ENCODE measurements around the gene TNFSF15.

Gene TNFSF15

DNA sequence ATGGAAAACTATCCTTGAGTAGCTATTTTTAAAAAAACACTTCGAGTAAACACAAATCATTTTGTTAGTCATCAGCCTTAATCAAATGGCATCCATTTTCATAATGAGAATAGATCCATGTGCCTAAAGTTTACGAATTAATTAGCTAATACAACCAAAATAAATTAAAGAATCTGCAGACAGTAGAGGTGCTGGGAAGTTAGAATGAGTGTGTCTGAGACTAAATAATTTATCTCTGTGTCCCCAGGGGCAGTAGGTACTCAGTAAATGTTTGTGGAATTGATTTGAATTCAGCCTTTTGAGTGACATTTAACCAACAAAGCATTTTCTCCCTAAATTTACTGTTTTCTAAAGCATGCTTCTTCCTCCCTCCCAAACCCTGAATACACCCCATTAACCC is 18.6 kb downstream of the TNFSF15 start:
- DNase-seq: no peak

DNA sequence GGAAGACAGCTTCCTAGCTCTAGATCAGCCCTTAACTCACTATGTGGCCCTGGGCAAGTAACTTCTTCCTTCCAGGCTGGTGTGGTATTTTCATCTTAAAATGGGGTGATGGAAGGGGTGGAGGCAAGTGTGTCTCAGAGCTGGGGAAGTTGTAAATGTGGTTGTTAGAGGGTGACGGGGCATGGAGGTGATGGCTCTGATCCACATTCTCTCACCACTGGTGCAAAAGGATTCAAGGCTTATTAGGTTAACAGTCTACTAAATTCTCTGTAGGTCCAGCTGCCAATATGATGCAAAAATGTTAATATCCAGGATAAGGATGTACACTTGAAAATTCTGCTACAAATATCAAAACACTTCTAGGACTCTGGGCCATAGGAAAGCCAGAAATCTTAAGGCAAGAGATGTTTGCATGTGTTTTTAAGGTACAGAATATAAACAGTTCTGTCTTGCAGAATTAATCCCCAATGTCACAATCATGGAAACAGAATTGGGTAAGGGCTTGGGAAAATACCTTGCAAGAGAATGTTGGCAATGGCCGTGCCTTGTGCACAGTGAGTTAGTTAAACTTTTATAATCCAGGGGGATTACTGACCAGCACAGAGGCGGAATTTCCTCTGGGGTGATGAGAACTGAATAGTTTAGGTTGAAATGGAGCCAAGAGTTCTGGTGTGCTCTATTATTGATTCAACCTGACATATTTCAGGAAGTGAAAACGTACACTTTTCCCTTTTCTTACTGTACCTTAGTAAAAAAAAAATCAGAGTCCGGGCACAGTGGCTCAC is 19.8 kb downstream of the TNFSF15 start:
- DNase-seq: no peak

DNA sequence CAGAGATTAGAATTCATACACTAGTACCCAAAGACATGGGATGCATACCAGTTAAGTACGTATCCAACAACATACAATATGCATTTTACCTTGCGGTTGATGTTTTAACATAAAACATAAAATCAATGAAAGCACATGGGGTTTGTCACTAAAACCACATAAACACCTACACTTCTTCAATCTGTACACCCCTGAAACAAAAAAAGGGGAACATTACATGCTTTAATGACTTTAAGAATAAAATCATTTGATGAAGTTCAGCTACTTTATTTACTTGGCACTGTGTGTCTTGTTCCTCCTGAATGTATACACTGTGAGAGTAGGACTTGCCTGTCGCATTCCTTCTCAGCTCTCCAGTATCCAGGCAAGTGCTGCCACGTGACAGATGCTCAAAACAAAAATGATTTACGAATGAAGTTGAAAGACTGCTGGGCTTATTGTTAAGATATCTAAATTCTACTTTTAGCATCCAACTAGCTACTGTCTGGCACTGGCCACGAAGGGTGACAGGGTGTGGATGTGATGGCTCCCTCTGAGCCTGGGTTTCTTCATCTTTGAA is 21.0 kb downstream of the TNFSF15 start:
- no peak for DNase-seq

DNA sequence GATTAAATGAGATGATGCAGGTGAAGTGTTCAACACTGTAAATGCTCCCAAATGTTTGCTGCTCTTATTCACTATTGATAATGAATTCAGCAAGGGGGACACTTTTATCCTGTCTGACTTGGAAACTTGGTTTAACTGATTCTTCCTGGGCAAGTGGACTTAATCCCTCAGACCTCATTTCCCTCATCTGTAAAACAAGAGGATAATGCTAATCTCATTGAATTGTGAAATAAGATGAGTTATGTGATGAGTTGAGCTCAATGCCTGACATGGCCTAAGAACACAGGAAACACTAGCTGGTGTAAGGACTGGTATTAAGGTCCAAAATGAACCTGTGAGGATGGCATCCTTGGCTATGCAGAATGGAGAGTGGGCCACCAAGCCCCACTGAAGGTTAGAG is 23.3 kb downstream of the TNFSF15 start:
- DNase-seq: no peak

DNA sequence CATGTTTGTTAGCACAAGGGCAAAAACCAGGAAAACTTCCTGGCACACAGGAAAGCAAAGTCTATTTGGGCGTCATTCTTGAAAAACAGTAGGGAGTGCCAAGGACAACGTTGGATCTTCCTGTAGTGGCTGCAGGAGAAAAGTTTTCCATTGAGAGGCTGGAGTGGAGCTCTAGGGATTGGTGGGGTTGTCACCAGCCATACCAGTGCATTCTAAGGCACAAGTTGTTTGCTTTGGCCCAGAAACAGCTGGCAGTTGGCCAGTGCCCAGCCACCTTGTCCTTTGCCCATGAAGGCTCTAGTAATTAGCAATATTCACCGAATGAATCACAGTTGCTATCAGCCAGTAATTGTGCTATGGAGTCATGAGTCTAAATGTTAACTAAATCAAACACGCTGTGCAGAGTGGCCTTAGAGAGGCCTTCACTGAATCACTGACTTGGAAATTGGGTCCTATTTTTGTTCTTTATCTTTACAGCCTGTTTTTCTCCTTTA is 26.4 kb downstream of the TNFSF15 start:
- peak; percentile 63 for DNase-seq

DNA sequence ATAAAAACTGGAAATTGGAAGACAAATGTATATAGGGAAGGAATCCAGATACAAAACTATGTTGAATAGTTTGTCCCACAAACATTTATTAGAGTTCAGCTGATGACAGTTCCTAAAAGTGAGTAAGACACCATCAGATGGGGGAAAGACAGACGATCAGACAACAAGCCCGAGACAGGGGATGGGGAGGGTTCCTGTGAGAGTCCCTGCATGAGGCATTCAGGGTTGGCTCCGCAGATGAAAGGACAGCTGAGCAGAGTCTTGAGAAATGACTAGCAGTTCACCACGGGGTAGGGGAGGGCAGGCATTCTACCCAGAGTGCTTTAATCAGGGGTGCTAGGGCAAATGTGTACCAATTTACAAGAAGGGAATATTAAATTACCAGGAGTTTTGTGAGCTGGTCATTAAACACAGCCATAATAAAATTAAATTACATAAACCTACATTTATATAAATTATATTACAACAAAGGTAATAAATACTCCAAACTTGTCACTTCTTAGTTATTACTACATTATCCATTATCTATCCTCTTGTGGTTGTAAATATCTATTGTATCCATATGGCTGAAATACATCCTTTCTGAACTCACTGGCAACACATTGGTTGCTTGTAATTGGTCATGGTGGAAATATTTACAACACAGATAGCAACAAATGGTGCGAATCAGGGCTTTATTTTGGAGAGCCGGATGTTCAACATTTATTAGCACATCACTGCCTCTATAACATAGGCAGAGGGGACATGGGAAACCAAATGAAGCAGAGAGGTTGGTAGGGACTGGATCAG is 27.8 kb downstream of the TNFSF15 start:
- DNase-seq: no peak

DNA sequence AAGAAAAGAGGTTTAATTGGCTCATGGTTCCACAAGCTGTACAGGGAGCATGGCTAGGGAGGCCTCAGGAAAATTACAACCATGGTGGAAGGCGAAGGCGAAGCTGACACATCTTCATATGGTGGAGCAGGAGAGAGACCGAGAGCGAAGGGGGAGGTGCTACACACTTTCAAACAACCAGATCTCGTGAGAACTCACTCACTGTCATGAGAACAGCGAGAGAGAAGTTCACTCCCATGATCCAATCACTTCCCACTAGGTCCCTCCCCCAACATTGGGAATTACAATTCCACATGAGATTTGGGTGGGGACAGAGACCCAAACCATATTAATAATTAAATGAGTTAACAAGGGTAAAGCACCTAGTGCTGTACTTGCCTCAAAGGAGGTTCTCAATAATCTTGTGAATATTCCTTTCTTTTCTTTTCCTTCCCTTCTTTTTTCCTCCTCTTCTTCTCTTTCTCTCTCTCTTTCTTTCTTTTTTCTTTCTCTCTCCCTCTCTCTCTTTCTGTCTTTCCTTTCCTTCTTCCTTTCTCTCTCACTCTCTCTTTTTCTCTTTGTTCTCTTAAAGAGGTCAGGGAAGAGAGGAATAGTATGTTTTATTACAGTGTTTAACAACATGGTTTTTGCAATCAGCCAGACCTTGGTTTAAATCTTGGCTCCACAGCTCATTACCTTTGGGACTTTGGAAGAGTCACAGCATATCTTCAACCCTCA is 29.0 kb downstream of the TNFSF15 start:
- DNase-seq: no peak

DNA sequence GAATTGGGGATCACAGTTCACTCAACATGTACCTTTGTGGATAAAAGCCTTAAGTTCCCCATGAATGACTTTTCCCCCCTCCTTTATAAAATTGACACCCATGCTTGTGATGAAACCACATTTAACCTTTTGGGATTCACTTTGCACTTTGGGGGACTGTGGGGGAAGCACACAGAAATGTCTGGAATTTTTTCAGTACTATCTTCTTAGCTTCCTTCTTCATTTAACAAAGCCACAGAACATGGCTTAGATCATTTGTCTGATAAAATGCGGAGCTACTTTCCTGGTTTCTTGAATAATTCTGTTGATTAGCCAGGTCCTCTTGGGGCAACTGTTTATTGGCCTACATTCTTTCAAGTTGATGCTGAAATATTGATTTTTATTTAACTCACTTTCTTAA is 29.9 kb downstream of the TNFSF15 start:
- DNase-seq: no peak

DNA sequence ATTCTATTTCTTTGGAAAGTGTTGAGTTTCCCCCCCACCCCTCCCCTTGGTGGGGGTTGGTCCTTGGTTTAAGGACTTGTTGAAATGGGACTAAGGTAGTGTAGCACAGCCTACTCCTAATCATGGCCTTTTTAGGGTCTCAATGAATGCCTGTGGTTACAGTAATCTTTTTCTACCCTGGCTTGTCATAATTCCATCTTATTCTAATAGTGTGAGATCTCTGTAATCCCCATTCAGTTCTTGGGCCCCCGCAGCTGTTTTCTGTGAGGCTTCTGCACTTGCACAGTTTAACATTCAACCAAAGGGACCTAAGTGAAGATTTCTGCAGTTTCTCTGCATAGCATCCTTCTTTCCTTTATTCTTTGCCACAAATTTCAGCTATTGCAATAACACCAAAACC is 30.7 kb downstream of the TNFSF15 start:
- no peak for DNase-seq

DNA sequence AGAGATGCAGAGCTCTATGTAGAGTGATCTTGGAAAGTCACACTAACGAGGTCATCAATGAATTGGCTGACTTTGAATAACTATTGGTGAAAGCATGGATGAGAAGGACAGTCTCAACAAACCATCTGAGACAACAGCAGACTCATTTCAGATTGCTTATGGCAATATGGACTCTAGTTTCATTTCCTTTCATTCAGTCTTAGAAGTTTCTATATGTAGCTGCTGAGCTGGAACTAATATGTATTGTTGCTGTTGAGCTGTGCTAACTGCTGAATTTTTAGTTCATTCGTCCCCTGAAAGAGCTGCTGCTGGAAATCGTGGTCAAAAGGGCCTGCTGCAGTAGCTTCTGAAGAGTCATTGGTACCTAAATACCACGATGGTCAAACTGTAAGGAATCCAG is 31.3 kb downstream of the TNFSF15 start:
- no peak for DNase-seq

DNA sequence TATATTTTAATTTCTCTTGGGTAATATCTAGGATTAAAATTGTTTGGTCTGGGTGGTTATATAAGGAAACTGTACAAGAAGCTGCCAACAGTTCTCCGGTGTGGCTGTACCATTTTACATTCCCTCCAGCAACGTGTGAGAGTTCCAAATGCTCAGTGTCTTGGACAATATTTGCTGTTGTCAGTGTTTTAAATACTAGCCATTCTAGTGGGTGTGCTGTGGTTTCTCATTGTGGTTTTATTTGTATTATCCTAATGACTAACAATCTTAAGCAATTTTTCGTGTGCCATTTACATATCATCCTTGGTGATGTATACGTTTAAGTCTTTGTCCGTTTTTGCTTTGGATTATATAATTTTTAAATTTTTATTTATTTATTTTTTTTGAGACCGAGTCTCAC is 34.0 kb downstream of the TNFSF15 start:
- DNase-seq: no peak

DNA sequence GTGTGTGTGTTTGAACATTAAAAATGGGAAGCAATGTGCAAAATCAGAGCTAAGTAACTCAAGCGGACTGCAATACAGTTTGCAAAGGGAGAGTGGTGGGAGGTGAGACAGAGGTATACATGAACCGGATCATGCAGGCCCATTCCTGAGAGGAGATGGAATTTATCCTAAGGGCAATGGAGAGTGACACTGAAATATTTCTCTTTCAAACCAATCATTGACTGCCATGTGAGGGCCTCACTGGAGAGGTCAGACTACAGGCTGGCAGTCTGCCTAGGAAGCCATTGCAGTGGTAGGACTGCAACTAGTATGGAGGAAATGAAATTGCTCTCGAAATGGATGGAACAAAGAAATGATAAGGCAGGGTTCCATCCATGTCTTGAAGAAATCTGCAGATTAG is 34.8 kb downstream of the TNFSF15 start:
- no peak for DNase-seq

DNA sequence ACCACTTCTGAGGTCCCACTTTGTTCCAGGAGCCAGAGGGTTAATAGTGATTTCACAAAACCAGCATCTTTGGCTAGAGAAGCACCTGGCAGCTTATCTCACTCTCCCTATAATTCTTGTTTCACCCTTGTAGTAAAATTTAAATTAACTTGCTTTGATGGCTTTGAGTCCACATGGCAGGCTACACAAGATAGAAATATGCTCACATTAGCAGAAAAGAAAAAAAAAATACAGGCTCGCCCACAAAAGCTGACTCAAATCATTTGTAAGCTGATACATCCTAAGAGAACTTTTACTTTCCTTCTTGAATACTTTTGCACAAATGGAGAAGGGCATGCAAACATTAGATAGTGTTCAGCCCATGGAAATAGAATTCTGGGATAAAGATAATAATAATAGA is 36.2 kb downstream of the TNFSF15 start:
- no peak for DNase-seq

DNA sequence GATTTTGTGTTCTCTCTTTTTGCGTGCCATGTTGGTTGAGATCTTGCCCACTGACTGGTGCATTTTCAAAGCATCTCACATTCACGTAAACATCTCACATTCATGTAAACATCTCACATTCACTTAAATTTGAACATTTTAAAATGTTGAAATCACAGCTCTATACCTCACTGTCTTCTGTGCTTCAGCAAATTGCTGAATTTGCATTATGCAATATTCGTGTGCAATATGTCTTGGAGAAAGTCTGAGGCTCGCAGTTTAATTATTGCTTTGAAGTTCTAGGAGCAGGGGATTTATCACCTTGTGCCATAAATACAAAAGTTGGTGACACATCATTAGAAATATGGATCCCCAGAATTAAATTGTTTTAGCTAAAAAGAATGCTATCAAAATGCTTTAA is 42.6 kb downstream of the TNFSF15 start:
- DNase-seq: no peak

DNA sequence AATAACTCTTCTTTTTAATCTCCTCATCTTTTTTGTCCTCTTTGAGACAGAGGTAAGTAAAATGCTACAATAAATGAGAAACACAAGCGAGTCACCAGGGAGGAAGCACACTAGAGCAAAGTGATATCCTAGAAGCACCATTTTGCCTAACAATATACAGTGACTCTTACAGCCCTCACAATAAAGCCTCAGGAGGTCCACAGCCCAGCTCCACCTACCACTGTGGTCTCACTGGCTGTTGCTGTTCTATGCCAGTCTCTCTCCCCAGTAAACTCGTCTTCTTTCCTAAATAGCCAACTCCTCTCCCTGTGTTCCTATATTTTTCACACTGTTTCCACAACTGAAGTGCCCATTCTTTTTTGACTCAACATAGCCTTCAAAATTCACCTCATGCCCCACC is 44.3 kb downstream of the TNFSF15 start:
- DNase-seq: no peak

DNA sequence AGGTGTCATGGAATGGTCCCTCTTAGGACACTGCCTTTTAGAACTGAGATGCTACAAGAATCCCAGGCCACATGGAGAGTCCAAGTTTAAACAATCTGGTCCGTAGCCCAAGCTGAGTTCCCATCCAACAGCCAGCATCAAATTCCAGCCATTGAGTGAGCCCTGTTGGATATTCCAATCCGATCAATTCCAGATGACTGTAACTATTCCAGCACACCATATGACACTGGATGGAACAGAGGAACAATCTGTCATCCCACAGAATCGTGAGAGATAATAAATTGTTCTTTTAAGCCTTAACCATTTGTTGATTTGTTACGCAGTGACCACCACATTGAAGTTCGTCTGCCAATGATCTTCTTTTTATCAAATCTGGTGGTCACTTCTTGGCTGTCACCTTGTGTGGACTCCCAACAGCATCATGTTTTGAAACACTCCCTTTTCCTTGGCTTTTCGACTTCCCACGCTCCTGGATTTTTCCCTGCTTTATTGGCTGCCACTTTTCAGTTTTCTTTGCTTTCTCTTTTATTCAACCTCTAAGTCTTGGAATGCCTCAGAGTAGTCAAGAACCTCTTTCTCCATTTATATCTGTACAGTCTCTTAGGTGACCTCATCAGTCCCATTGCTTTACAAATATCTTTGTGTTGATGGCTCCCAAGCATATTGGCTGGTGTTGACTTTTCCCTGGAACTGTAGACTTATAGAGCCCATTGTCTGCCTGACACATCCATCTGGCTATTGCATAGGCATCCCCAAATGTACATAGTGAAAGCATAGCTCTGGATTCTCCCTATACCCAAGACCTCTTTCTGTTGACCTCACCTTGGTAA is 46.1 kb downstream of the TNFSF15 start:
- no peak for DNase-seq

DNA sequence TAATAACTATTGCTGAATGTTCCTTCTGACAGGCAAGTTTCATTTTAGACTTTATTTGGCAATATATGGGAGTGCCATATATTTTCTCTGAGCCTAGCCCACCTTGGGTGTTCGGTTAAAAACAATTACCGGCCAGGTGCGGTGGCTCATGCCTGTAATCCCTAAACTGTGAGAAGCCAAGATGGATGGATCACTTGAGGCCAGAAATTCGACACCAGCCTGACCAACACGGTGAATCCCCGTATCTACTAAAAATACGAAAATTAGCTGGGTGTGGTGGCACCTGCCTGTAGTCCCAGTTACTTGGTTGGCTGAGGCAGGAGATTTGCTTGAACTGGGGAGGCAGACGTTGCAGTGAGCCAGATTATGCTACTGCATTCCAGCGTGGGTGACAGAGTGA is 47.9 kb downstream of the TNFSF15 start:
- no peak for DNase-seq

DNA sequence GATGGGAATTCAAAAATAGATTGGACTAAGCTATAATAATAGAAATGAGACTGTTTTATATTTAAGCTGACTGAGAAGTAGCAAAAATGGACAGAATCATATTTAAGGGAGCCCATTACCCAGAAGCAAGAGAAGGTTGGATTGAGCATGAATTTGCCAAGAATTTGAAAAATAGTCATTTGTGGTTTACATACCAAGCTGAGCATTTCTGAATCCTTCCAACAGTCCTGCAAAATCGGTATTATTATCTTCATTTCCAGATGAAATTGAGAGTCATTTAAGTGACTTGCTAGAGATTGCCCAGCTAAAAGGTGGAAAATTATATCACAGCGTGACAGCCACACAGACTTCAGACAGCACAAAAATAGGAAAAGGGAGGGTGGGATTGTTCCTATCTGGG is 48.4 kb downstream of the TNFSF15 start:
- no peak for DNase-seq

DNA sequence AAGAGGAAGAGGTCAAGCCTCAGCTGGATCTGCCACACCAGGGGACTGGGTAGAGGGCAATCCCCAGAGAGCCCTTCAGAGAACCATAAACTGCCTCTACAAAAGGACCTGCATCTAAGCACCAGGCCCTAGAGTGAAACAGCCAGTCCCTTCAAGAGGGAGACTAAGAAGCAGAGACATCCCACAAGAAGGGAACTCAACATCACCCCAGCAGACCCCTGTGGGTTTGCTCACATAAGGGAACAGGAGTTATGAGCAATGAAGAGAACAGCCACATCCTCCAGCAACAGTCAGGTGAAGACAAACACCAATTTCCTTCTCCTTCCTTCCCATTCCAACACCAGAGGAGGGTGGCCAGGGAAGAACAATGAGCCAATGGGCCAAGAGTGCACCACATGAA is 48.9 kb downstream of the TNFSF15 start:
- no peak for DNase-seq

DNA sequence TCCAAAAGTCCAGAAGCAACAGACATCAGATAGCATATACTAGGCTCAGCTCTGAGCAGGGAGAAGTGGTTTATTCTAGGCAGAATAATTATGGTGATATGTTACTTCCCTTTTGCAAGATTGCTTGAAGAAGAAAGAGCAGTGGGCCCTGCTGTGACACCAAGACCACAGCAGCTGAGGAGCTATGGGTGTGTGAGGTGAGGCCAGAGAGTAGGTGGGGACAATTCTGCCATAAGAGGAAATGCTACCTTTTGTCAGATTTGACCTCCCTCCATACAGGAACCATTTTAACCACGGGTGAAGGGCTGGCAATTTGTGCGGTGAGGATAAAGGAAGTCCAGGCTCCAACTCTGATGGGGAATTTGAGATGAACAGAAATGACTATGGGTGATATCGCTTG is 51.3 kb downstream of the TNFSF15 start:
- no peak for DNase-seq

DNA sequence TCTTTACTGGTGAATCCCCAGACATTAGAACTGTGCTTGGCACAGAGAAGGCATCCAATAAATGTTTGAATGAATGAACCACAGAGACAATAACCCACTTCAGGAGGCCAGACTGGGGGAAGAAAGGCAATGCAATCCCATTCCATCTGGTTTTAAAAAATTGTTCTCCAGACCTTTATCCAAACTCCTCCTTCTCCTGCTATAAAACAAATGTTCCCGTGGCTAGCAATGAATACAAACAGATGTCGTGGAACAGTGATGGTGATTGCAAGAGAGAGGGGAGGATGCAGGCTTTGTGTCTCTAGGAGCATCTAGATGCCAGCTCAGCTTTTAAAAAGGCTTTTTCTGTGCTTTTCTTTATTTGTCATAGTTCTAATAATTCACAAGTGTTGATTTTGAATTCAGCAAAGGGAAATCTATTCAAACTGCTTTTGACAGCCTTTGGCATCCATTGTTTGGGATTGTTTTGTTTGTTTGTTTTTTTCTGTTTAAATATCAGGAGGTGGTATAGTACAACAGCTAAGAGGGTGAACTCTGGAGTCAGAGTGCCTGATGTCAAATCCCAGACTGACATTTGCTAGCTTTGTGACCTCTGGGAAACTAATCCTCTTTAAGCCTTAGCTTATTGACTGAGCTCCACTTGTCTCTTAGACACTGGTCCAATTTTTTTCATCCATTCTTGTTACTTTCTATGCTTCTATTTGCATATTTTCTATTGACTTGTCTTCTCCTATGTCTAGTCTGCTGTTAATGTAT is 59.1 kb downstream of the TNFSF15 start:
- DNase-seq: no peak

All from NCI-H510A treated with DMSO at 0.1 percent for 48 hours (cell line).